Forelimb muscle (tissue), 1 donor: ENCODE results near the gene JOSD2. TPM values are rescaled to one million over a fixed set of nuclear protein-coding genes. Genes with fewer than 3 reads are reported as not detected.

Source experiments
- DNase-seq: peaks from one replicate; pipeline ENCODE4 v3.0.0-alpha.2; 2013; ENCODE audit warnings: low read depth
- polyA plus RNA-seq: library from polyadenylated mRNA; unstranded; fragments of 120-200 nt; gene quantifications from one replicate; pipeline ENCODE4 v1.2.1, GENCODE V29; 2013; ENCODE audit not compliant: insufficient read length

Gene JOSD2
- polyA plus RNA-seq, 1 donor: 24.6 TPM

GRCh38 chr19:50514346-50515167 is 3.6 kb upstream of the JOSD2 start:
- DNase-seq: no peak

DNA sequence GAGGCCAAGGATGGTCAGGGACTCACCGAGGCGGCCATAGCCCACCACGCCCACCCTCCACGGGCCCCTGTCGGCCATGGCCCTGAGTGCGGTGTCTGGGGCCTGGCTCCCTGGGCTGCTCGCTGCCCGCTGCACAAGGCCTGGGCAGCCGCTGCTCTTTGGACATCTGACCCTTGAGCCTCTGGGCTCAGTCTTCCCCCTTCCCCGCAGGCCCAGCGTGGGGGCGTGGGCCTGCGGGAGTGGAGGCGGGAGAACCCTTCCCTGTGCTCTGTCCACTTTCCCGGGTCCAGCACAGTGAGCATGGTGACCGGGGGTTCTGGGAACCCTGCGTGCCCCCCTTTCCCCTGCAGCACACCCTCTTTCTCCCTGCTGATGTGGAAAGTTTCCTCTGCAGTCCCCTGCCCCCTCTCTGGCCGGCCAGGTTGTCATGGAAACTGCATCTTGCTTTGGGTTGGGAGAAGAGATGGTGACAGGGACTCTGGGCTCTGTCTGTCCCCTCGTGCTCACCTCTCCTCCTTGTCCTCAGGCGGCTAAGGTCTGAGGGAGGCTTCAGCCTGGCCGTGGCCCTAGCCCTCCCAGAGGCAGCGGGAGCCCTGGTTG is 2.9 kb upstream of the JOSD2 start, which contains the start of gene ASPDH:
TSS of gene ASPDH (minus strand) at position 168 of the 600 bp plus-strand sequence. CDS start at position 78, 90 bp downstream.
- no peak for DNase-seq

DNA sequence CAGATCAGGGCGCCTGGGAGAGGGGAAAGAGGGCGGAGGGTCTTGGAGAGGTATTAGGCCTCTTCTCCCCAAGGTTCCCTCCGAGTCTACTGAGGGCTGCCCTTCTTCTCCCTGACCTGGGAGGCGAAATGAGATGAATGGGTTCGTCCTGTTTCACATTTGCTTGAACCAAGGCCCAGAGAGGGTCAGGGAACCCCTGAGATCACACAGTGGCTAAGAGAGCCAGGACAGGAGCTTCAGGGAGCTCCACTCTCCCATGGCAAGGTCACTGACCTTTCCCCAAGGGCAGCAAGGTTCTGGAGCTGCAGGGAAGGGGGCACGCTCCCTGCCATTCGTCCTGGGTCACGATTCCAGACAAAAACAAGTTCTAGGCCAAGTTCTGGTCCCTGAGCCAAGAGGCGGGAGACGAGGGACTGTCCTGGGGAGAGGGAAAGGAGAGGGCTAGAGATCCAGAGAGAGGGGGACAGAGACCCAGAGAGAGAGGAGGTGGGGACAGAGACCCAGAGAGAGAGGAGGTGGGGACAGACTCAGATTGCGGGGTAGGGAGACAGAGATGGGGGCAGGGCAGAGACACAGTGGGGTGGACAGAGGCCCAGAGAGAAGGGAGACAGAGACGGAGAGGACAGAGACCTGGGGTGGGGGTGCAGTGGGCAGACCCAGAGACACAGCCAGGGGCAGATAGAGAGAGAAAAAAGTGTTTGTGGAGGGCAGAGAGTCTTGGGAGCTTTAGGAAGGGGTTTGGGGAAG is 2.2 kb upstream of the JOSD2 start:
- no peak for DNase-seq

GRCh38 chr19:50512112-50512998 is 1.4 kb upstream of the JOSD2 start:
- no peak for DNase-seq

GRCh38 chr19:50510700-50511068 is 307 bp downstream of the JOSD2 start:
- no peak for DNase-seq

DNA sequence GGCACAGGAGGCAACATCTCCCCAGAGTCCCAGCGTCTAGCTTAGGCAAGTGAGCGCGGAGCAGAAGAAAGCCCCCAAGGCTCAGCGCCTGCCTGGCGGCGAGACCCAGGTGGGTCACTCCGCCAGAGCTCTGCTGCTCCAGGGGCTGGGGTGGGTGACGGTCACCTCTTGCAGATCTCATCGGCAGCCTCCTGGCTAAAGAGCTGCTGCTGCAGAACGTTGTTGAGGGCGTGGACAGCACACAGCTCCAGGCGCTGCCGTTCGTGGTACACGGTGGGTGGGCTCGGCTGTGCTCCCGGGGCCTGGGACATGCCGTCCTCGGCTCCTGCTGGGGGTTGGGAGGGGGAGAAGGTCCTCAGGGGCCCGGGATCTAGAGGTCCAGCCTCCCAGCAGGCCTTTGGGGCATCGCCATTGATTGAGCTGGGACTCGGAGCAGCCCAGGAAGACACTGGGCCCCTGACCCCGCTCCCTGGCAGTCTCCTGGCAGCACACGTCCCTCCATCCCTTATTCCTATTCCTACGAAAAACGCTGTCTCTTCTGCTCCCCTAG is 795 bp downstream of the JOSD2 start:
- DNase-seq: no peak

DNA sequence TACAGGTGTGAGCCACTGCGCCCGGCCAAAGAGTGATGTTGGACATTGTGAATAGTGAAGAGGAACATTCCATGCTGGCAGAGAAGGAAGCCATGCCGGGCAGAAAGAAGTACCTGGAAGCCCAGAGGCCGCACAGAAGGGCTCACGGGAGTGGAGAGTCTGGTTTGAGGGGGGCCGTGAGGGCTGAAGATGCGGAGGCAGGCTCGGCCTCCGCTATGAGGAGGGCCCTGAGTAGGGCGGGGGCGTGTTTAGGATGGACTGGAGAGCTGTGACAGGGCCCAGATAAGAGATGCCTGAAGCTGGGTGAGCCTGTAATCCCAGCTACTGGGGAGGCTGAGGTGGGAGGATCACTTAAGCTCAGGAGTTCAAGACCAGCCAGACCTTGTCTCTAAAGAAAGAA is 1.6 kb downstream of the JOSD2 start:
- no peak for DNase-seq

DNA sequence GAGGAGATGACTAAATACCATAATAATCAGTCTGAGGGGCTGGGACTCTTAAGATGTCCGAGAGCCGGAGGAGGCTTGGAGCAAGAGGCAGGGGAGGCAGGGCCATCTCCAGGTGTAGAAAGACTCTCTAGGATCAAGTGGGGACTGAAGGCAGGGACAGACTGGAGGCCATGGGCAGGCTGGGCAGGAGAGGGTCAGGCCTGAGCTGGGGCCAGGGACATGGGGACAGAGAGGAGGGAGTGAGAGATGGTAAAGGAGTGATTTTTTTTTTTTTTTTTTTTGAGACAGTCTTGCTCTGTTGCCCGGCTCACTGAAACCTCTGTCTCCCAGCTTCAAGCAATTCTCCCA is 2.2 kb downstream of the JOSD2 start:
- DNase-seq: no peak

DNA sequence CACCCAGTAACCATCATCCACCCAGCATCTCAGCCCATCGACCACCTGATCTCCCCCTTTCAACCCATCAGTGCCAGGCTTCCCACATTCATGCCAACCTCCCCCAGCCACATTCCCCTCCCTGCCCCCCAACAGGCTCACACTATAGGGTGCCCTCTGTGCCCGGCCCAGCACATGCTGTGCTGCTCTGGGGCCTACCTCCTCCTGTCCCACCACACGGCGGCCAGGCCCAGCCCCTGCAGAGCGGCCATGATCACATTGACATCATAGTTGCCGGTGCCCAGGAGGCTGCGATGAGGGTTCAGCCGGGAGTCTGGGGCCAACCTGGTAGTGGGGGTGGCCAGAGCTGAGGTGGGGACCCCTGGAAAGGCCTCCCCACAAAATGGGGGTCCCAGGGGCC is 3.6 kb downstream of the JOSD2 start:
- DNase-seq: no peak

DNA sequence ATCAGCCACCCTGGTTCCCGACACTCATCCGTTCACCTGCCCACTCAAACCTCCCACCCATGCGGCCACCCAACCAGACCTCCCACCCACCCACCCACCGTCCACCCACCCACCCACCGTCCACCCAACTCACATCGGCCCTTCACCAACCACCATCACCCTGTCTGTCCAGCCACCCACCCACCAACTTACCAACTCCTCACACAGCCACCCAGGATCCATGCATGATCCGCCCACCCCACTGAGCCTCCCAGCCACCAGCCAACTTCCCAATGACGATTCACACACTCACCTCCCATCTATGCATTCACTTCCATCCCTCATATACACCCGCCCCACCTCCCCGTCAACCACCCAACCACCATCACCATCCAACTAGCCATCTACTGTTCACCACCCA is 4.3 kb downstream of the JOSD2 start:
- no peak for DNase-seq

DNA sequence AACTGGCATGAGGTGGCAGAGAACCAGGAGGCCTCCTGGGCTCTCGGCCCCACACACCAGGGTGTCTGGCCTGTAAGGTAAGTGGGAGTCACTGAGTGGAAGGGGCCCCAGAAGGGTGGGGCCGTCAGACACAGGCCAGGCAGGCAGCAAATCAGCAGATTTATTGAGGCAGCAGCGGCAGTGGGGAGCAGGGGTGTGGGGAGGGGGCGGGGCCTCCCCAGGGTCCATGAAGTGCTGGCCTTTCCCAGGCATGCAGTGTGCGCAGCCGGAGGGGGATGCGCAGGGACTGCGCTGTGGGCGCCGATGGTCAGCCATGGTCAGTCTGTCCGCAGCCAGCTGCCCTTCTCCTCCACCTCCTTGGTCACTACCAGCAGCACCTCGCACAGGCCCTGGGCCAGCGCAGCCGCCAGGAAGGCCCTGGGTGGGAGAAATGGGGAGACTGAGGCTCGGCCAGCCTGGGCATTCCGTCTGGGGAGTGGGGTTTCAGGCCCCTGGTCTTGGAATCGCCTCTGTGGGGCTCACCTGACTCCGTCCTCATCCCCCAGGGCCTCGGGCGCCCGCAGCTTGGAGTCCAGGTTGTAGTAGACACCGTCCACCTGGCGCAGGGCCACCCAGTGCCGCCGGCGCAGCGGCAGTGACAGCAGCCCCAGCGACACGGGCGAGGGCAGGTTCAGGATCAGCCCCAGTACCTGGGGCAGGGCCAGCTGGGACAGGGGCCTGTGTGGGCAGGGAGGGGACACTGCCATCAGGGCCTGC is 5.0 kb downstream of the JOSD2 start:
- no peak for DNase-seq

GRCh38 chr19:50501568-50502475 is 9.2 kb downstream of the JOSD2 start:
- no peak for DNase-seq

GRCh38 chr19:50501186-50501567 is 9.8 kb downstream of the JOSD2 start:
- no peak for DNase-seq

GRCh38 chr19:50500753-50501151 is 10.2 kb downstream of the JOSD2 start:
- DNase-seq: no peak

DNA sequence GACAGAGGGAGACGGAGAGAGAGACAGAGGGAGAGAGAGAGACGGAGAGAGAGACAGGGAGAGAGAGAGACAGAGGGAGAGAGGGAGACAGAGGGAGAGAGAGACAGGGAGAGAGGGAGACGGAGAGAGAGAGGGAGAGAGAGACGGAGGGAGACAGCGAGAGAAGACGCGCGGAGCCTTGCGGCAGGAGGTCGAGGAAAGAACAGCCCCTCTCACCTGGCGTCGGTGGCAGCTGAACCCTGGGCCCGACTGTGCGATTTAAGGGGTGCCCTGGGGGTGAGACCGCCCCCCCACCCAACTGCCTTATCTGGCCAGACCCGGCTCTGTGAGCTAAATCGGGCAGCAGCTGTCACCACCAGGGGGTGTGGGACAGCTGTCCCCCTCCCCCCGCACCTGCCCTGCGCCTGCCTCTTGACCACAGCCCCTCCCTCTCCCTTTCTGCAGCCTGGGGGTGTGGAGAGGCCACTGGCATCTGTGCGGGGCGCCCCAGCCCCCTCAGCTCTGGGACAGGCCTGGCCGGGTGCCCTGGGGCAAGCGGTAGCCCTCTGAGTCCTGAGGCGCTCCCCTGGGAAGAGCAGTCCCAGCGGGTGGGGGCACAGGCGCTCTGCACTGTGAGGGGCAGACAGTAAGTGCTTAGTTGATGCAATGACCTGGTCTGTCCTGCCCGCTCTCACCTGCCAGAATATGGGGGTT is 10.8 kb downstream of the JOSD2 start:
- DNase-seq: no peak

DNA sequence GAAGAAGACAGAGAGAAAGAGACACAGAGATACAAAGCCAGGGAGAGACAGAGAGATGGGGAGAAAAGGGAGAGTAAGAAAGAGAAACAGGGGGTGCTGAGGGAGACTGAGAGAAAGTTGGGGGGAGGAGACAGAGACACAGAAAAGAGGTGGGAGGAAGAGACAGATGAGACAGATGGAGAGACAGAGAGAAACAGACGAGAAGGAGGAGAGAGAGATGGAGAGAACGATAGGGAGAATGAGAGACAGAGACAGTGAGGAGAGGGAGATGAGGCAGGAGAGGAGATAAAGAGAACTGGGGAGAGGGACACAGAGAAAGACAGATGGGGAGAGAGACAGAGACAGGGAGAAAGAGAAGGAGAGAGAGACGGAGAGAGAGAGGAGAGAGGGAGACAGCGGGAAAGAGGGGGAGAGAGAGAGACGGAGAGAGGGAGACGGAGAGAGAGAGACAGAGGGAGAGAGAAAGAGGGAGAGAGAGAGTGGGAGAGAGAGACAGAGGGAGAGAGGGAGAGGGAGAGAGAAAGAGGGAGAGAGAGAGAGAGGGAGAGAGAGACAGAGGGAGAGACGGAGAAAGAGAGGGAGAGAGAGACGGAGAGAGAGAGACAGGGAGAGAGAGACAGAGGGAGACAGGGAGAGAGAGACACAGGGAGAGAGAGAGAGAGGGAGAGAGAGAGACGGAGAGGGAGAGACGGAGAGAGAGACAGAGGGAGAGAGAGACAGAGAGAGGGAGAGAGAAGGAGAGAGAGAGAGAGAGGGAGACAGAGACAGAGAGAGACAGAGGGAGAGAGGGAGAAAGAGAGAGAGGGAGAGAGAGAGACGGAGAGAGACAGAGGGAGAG is 12.6 kb downstream of the JOSD2 start:
- DNase-seq: no peak

GRCh38 chr19:50497022-50497405 is 14.0 kb downstream of the JOSD2 start:
- DNase-seq: no peak
